Measurements from ENCODE around the gene ITM2C.

The ITM2C gene

DNA sequence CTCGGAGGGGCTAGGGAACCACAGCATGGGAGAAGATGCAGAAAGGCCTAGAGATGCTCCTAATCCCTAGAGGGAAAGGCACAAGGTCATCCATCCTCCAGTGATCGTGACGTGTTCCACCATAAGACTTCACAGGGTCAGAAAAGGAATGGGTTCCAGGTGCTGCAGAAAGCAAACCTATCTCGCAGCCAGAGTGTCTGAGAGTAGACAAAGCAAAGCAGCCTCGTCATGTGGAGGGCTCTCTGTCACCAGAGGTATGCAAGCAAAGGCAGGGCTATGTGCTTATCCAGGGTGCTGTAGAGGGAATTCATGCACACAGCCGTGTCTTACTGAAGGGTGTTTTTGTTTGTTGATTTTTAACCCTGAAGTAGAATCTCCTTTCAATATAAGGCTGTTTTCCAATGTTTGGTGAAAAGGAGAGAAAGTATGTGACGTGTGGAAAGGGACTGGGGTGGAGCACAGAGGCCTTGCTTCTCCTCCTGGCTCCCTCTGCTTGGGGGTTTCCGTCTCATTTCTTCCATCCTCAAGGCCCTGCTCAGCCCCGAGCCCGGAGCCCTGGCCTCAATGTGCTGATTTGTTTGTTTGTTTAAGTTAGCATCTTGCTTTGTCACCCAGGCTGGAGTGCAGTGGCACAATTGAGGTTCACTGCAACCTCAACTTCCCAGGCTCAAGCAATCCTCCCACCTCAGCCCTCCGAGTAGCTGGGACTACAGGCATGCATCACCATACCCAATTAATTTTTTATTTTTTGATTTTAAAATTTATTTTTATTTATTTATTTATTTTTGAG is 57.3 kb downstream of the ITM2C start:
- Histone ChIP-seq H3K4me1 (no peaks in the 10 kb centered on the region), H3K4me3 (no peak overlapping the region), H3K27me3 (peaks cover 0 to 7% of the 10 kb centered on the region in 2 donors), H3K27ac (no peak overlapping the region), H3K36me3 (no peaks in the 10 kb centered on the region), H3K9me3 (no peaks in the 10 kb centered on the region)
- TF ChIP-seq, protein P1, sequence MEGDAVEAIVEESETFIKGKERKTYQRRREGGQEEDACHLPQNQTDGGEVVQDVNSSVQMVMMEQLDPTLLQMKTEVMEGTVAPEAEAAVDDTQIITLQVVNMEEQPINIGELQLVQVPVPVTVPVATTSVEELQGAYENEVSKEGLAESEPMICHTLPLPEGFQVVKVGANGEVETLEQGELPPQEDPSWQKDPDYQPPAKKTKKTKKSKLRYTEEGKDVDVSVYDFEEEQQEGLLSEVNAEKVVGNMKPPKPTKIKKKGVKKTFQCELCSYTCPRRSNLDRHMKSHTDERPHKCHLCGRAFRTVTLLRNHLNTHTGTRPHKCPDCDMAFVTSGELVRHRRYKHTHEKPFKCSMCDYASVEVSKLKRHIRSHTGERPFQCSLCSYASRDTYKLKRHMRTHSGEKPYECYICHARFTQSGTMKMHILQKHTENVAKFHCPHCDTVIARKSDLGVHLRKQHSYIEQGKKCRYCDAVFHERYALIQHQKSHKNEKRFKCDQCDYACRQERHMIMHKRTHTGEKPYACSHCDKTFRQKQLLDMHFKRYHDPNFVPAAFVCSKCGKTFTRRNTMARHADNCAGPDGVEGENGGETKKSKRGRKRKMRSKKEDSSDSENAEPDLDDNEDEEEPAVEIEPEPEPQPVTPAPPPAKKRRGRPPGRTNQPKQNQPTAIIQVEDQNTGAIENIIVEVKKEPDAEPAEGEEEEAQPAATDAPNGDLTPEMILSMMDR (IDR thresholded peaks at IDR 0.05) = no peak
- intact Hi-C loops (cut with DNase I; ENCODE audit: low total_unique reads) = no loop called here
- DNase-seq = peak in 1 of 2 donors; percentile 15

DNA sequence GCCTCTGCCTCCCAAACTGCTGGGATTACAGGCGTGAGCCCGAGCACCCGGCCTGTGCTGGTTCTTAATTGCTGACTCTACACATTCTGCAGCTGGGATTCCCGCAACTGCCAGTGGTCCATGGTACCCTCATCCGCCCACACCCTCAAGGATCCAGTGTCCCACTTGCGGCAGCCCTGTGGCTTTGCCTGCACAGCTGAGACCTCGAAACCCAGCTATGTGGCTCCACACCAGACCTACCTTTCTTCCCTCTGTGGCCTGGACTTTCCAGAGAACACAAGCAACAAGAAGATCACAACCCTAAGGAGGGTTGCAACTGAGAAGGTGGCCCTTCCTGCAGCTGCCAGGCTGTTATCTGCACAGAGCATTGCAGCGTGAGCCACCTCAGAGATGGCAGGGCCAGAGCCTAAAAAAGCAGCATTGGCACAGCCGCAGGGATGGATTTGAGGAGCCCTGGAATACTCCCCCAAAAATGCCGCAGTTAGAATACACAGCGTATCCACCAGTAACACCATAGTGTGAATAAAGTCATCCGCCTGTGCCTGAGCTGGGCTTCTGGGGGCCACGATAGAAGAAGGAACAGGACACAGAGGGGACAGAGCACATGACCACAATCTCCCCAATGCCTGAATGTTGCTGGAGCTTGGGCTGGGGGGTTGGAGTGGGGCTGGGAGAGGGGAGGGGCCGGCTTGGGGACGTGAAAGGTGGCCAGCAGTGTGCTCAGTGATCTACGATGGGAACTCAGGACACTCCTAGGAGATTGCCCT is 58.4 kb downstream of the ITM2C start:
- peak in 1 of 2 donors; percentile 27 for DNase-seq
- no peaks in the 10 kb centered on the region for H3K36me3 ChIP-seq
- H3K27ac ChIP-seq = no peak overlapping the region
- TF ChIP-seq, protein P1 (IDR thresholded peaks at IDR 0.05) = no peak
- H3K9me3 ChIP-seq = no peaks in the 10 kb centered on the region
- no peaks in the 10 kb centered on the region for H3K4me1 ChIP-seq
- intact Hi-C loops (cut with DNase I; ENCODE audit: low total_unique reads) = no loop called here
- no peak overlapping the region for H3K4me3 ChIP-seq
- peaks cover 0 to 7% of the 10 kb centered on the region in 2 donors for H3K27me3 ChIP-seq

DNA sequence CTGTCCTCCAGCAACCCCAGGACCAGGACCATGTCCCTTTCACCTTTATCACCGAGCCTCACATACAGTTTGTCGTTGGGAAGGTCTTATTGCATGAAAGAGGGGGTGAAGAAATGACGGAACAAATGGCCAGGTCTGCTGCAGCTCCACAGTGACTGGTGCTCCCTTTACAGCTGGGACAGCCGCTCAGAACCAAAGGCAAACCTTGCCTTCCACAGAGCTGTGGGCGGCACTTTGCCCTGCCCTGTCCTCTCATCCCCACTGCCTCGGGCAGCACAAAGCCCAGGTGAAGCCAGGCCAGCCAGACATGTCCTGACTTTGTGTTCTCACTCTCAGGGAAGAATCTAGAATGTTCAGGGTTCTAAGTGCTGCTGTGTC is 59.3 kb downstream of the ITM2C start:
- no peak overlapping the region for H3K27ac ChIP-seq
- TF ChIP-seq, protein P1 (IDR thresholded peaks at IDR 0.05) = no peak
- intact Hi-C loops (cut with DNase I; ENCODE audit: low total_unique reads) = no loop called here
- DNase-seq = peak in 1 of 2 donors; percentile 27
- no peaks in the 10 kb centered on the region for H3K9me3 ChIP-seq
- no peaks in the 10 kb centered on the region for H3K4me1 ChIP-seq
- H3K36me3 ChIP-seq = no peaks in the 10 kb centered on the region
- H3K4me3 ChIP-seq = no peak overlapping the region
- H3K27me3 ChIP-seq = peaks cover 0 to 7% of the 10 kb centered on the region in 2 donors

DNA sequence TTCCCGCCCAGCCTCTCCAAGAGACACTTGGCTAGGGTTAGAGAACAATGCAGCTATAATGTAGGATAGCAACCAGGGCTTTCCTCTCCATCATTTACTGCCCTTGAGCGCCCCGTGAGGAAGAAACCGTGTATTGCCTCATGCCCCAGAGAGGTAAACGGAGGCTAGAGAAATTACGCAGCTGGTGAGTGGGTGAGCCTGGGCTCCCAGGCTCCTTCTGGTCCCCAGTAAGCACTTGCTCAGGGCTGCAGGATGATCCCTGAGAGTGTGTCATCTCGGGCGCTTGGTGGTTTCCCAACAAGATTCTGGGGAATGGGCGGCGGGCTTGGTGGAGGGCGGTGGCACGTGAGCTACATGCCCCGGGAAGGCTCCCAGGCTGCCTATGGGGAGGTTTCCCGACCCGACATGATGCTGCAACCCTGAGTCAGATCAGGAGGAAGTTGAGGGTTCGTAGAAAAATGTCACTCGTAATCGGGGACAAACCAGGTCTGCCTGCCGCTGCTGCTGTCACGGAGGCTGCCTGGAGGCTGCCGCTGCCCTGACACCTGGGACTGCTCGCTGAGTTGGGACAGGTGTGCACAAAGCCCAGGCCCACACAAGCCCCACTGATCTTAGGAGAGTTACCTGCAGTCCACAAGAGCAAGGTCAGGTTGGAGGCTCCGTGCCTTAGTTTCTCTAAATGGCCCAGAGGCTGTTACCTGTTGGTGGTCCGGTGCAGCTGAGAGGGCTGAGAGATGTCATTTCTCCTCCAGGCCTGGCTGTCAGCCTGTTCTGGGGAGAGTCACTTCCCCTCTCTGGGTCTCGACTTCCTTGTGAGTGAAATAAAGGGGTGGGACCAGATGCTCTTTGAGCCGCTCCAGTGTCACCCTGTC is 60.0 kb downstream of the ITM2C start, which contains the start of gene GPR55:
GPR55 (minus strand) TSS at position 773 of the 872 bp plus-strand sequence. CDS start 14,280 bp downstream, outside the sequence.
- DNase-seq = peak; percentile 17 to 54
- Histone ChIP-seq H3K36me3 (no peaks in the 10 kb centered on the region), H3K9me3 (no peaks in the 10 kb centered on the region), H3K27me3 (peaks cover 0 to 7% of the 10 kb centered on the region in 2 donors), H3K4me1 (no peaks in the 10 kb centered on the region), H3K4me3 (no peak within 1 kb of the TSS), H3K27ac (no peak within 1 kb of the TSS)
- TF ChIP-seq, protein P1 (IDR thresholded peaks at IDR 0.05) = no peak
- intact Hi-C loops (cut with DNase I; ENCODE audit: low total_unique reads) = no loop called here

DNA sequence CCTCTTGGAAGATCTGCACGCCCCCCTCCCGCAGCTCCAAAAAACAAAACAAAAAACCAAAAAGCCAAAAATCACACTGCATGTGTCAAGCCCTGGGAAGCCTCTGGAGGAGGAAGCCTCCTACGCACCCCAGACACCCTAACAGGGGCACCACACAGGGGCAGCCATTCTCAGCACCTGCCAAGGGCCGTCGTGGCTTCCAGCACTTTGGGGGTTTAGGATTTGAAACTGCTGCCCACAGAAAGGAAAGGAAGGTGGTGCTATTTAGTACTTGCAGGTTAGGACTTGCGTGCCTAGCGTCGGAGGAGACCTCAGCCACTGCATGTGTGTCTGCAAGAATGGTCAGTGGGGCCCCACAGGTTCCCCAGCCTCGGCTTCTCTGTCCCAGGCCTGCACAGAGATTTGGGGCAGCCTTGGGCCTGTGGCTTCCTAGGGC is 60.7 kb downstream of the ITM2C start:
- Histone ChIP-seq H3K27me3 (peaks cover 0 to 7% of the 10 kb centered on the region in 2 donors), H3K4me1 (no peaks in the 10 kb centered on the region), H3K27ac (no peak overlapping the region), H3K9me3 (no peaks in the 10 kb centered on the region), H3K36me3 (no peaks in the 10 kb centered on the region), H3K4me3 (no peak overlapping the region)
- DNase-seq = peak; percentile 7 to 28
- TF ChIP-seq, protein P1 (IDR thresholded peaks at IDR 0.05) = no peak
- intact Hi-C loops (cut with DNase I; ENCODE audit: low total_unique reads) = no loop called here

All from tibial artery (tissue), 4 donors.